Uterus (tissue), 4 donors: Measurements from ENCODE around the gene PRRG1. TPM values are rescaled to one million over a fixed set of nuclear protein-coding genes. Genes with fewer than 3 reads are reported as not detected.

Experiments used
- DNase-seq, 2 donors: peaks; one replicate each; pipeline ENCODE4 v3.0.0-alpha.2; 2019 to 2020
- H3K27ac ChIP-seq, 2 donors: fragments of 200-600 bp; sonication (generic); 1 replicate in 1 of 2; 2 replicates in 1 of 2; pipeline ENCODE4 v1.5.1; 2016 to 2018
- H3K27me3 ChIP-seq, 2 donors: fragments of 200-600 bp; sonication (generic); one replicate each; pipeline ENCODE4 v1.5.1; 2018 to 2019; ENCODE audit warnings: control low read depth in 1 of 2
- H3K36me3 ChIP-seq, 2 donors: fragments of 200-600 bp; sonication (generic); one replicate each; pipeline ENCODE4 v1.5.1; 2019; ENCODE audit warnings: control low read depth in 1 of 2
- H3K4me1 ChIP-seq, 2 donors: fragments of 200-600 bp; sonication (generic); one replicate each; pipeline ENCODE4 v1.5.1; 2018 to 2019; ENCODE audit warnings: control low read depth in 1 of 2
- H3K4me3 ChIP-seq, 2 donors: fragments of 200-600 bp; sonication (generic); 1 replicate in 1 of 2; 2 replicates in 1 of 2; pipeline ENCODE4 v1.5.1; 2018 to 2019; ENCODE audit warnings: mild to moderate bottlenecking in 1 of 2
- H3K9me3 ChIP-seq, 2 donors: fragments of 200-600 bp; sonication (generic); one replicate each; pipeline ENCODE4 v1.5.1; 2019; ENCODE audit warnings: control low read depth in 1 of 2
- POLR2A ChIP-seq, 2 donors: fragments of 450-650 bp; IDR thresholded peaks; one replicate each; pipeline ENCODE4 v1.6.1; 2016; ENCODE audit warnings: antibody characterized with exemption in 2 of 2, mild to moderate bottlenecking in 1 of 2, moderate library complexity in 1 of 2
- intact Hi-C: fragments of 100-400 bp; cut with DNase I; formaldehyde crosslinking; loops from one replicate; pipeline ENCODE4 v1.15.1; 2023; ENCODE audit warnings: low total_unique reads
- total RNA-seq, 4 donors: library from RNA; depleted of rRNA in 3 of 4; stranded (reverse); fragments of >200 nt in 3 of 4; gene quantifications; one replicate each; pipeline versions ENCODE4 v1.1.0 to v1.2.4, GENCODE V29; 2014 to 2023
- TF ChIP-seq, protein P1 (sequence below), 4 experiments: fragments of 200-600 bp in 2 of 4; fragments of 450-650 bp in 2 of 4; sonication (generic) in 2 of 4; IDR thresholded peaks; one replicate each; pipeline ENCODE4 v1.5.1; 2016 to 2019; ENCODE audit warnings: antibody characterized with exemption in 4 of 4, mild to moderate bottlenecking in 2 of 4, moderate library complexity in 1 of 4
- donor health status: DM: yes; HTN: yes; CAD: no.

The PRRG1 gene
- total RNA-seq, 4 donors from 2014 or later = 5.6 to 17.1 (median 10.9) TPM

DNA sequence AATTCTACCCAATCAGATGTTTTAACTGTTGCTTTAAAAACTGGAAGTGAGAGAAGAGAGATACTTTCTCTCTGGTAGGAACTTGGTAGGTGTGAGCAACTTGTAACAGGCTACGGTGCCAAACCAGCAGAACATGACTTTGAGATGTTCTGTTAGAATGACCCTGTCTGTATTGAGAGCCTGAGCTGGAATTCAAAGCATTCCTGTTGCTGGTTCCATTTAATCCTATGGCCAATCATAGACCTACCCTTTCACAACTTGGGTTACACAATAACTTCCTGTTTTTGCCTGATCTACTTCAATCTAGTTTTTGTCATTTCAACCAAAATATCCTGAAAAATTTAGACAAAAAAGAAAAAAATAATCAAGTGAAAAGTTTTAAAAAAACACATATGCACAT is 1.7 kb upstream of the PRRG1 start:
- no peak for DNase-seq
- no peaks in the 10 kb centered on the region for H3K27me3 ChIP-seq
- peaks cover 0 to 4% of the 10 kb centered on the region in 2 donors for H3K4me1 ChIP-seq
- H3K36me3 ChIP-seq = no peaks in the 10 kb centered on the region
- intact Hi-C loops = no loop called here
- H3K27ac ChIP-seq = no peak overlapping the region
- no peak overlapping the region for H3K4me3 ChIP-seq
- H3K9me3 ChIP-seq = no peaks in the 10 kb centered on the region
- no peak for TF ChIP-seq POLR2A (IDR thresholded peaks at IDR 0.05)
- TF ChIP-seq, protein P1, sequence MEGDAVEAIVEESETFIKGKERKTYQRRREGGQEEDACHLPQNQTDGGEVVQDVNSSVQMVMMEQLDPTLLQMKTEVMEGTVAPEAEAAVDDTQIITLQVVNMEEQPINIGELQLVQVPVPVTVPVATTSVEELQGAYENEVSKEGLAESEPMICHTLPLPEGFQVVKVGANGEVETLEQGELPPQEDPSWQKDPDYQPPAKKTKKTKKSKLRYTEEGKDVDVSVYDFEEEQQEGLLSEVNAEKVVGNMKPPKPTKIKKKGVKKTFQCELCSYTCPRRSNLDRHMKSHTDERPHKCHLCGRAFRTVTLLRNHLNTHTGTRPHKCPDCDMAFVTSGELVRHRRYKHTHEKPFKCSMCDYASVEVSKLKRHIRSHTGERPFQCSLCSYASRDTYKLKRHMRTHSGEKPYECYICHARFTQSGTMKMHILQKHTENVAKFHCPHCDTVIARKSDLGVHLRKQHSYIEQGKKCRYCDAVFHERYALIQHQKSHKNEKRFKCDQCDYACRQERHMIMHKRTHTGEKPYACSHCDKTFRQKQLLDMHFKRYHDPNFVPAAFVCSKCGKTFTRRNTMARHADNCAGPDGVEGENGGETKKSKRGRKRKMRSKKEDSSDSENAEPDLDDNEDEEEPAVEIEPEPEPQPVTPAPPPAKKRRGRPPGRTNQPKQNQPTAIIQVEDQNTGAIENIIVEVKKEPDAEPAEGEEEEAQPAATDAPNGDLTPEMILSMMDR (IDR thresholded peaks at IDR 0.05) = no peak

DNA sequence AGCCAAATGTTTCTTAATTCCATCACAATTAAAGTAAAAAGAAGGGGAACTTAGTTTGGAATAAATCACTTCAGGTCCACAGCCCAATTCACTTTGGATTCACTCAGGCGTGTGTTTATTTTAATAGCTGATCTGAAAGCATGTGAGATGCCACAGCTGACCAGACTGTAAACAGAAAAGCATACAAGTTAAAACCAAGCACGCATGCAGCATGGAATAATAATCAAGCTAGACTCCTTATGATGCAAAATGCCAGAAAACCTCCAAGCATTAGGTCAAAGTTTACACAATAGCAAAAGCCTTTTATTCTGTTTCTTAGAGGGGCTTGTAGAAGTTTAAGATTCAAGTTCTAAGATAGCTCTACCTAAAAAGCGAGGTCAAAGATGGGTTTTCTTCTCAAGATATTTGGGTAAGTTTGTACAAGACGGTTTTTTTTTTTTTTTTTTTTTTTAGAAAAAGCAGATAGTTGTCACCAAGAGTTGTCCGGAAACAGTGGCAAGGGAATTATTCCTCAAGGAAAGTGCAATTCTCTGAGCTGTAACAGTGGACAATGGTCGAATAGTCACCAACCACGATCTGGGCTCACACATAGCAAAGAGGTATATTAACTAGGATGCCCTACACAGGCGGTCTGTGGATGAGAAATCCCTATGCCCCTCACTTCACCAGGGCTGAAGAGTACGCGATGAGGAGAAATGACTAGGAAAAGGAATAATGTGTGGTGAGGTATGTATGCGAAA is 763 bp upstream of the PRRG1 start:
- intact Hi-C loops = no loop called here
- no peaks in the 10 kb centered on the region for H3K27me3 ChIP-seq
- DNase-seq = no peak
- TF ChIP-seq POLR2A (IDR thresholded peaks at IDR 0.05) = no peak
- TF ChIP-seq, protein P1 (IDR thresholded peaks at IDR 0.05) = no peak
- no peaks in the 10 kb centered on the region for H3K9me3 ChIP-seq
- no peaks in the 10 kb centered on the region for H3K36me3 ChIP-seq
- H3K4me1 ChIP-seq = peaks cover 0 to 4% of the 10 kb centered on the region in 2 donors
- H3K27ac ChIP-seq = peak overlapping the region; percentile 64 to 81
- peak overlapping the region; percentile 39 to 65 for H3K4me3 ChIP-seq

DNA sequence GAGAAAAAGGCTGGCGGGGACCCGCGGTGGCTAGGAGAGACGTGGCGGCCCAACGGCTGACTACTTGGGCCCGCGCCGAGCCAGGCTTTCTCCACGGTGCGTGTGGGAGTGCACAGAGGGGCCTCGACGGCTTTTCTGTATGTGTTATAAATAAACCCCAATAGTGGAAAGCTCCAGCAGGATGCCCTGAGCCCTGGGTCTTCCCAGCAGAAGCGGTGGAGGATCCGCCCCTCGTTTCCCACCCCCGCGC is 268 bp upstream of the PRRG1 start:
- H3K4me1 ChIP-seq = peaks cover 0 to 4% of the 10 kb centered on the region in 2 donors
- H3K27ac ChIP-seq = peak overlapping the region; percentile 64 to 81
- H3K36me3 ChIP-seq = no peaks in the 10 kb centered on the region
- TF ChIP-seq, protein P1 (IDR thresholded peaks at IDR 0.05) = no peak
- no peak for TF ChIP-seq POLR2A (IDR thresholded peaks at IDR 0.05)
- H3K9me3 ChIP-seq = no peaks in the 10 kb centered on the region
- intact Hi-C loops = no loop called here
- no peaks in the 10 kb centered on the region for H3K27me3 ChIP-seq
- DNase-seq = peak in 1 of 2 donors; percentile 71
- H3K4me3 ChIP-seq = peak overlapping the region; percentile 39 to 65

DNA sequence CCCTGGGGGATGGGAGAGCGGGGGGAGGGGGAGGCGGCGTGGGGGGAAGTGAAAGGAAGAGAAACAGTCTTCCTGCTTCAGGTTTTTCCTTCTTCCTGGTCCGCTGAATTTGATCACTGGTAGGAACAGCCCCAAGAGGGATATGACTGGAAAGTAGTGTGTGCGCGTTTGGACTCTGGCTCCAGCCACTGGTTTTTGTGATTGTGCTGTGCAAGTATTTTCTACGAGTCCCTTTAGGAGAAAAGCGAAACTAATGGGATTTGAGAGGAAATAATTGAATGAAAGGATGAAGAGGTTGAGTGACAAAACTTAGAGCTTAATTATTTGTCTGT is 836 bp downstream of the PRRG1 start:
- intact Hi-C loops = no loop called here
- no peak for DNase-seq
- Histone ChIP-seq H3K4me3 (peak overlapping the region; percentile 39 to 65), H3K27ac (peak overlapping the region; percentile 62 to 81), H3K4me1 (peaks cover 0 to 4% of the 10 kb centered on the region in 2 donors), H3K9me3 (no peaks in the 10 kb centered on the region), H3K36me3 (no peaks in the 10 kb centered on the region), H3K27me3 (no peaks in the 10 kb centered on the region)
- TF ChIP-seq POLR2A (IDR thresholded peaks at IDR 0.05) = no peak
- TF ChIP-seq, protein P1 (IDR thresholded peaks at IDR 0.05) = no peak

DNA sequence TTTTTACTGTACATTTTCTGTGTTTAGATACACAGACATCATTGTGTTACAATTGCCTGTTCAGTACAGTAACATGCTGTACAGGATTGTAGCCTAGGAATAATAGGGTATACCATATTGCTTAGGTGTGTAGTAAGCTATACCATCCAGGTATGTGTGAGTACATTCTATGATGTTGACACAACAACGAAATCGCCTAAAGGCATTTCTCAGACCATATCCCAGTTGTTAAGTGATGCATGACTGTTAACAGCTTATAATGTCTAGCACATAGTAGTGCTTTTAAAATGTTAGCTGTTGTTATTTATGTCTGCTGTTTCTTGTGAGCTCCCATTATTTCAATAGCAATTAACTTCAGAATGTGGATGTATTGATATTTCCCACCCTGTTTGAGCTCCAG is 4.5 kb downstream of the PRRG1 start:
- H3K4me1 ChIP-seq = peaks cover 0 to 4% of the 10 kb centered on the region in 2 donors
- DNase-seq = no peak
- no peak for TF ChIP-seq POLR2A (IDR thresholded peaks at IDR 0.05)
- TF ChIP-seq, protein P1 (IDR thresholded peaks at IDR 0.05) = no peak
- no peak overlapping the region for H3K4me3 ChIP-seq
- intact Hi-C loops = no loop called here
- H3K9me3 ChIP-seq = no peaks in the 10 kb centered on the region
- no peaks in the 10 kb centered on the region for H3K27me3 ChIP-seq
- no peaks in the 10 kb centered on the region for H3K36me3 ChIP-seq
- H3K27ac ChIP-seq = no peak overlapping the region
